Esophagus muscularis mucosa (tissue), 3 donors: Measurements from ENCODE around the gene B9D2.
A peak's percentile ranks its signal among the peaks of the same experiment; 100 is the strongest.

Source experiments
- CTCF ChIP-seq, 3 experiments: fragments of 200-600 bp in 2 of 3; fragments of 450-650 bp in 1 of 3; sonication (generic) in 2 of 3; IDR thresholded peaks; one replicate each; pipeline ENCODE4 v1.5.1; 2017 to 2019; ENCODE audit warnings: antibody characterized with exemption in 3 of 3, mild to moderate bottlenecking in 2 of 3, moderate library complexity in 1 of 3
- POLR2A ChIP-seq: fragments of 450-650 bp; IDR thresholded peaks from one replicate; pipeline ENCODE4 v1.6.1; 2017; ENCODE audit warnings: antibody characterized with exemption, moderate library complexity, mild to moderate bottlenecking, low read depth

GRCh38 chr19:41308450-41309179 is 55.3 kb downstream of the B9D2 start:
- TF ChIP-seq CTCF (IDR thresholded peaks at IDR 0.05): peak; percentile 95 to 99 (median 97)
- TF ChIP-seq POLR2A: peak; percentile 22
